ENCODE measurements around the gene TBL1XR1. TPM values are rescaled to one million over a fixed set of nuclear protein-coding genes. Genes with fewer than 3 reads are reported as not detected.
"Not testable (repeated sequence)": the region's sequence is repeated elsewhere in the genome, so short reads cannot be mapped to it uniquely, and the experiment has no call there.

Gene TBL1XR1
- total RNA-seq, 1 donor from 2014 or later, result 275 TPM

- peak overlapping the region; percentile 97 for H3K4me3 Mint-ChIP-seq
- peaks cover 41% of the 10 kb centered on the region for H3K4me1 Mint-ChIP-seq
- Histone ChIP-seq H4K20me1 (ENCODE audit: low read depth) (peaks cover 65% of the 10 kb centered on the region), H3K9me3 (ENCODE audit: low read depth) (no peaks in the 10 kb centered on the region), H2AFZ (replicated peaks) (no peak overlapping the region), H3K4me1 (peaks cover 42% of the 10 kb centered on the region), H3K4me3 (peak overlapping the region; percentile 91), H3K79me2 (ENCODE audit: low read depth) (peaks cover 84% of the 10 kb centered on the region), H3K4me2 (peak overlapping the region; percentile 93), H3K27me3 (no peaks in the 10 kb centered on the region), H3K27ac (no peak overlapping the region), H3K9ac (no peak overlapping the region), H3K36me3 (no peaks in the 10 kb centered on the region), H3F3A (ENCODE audit: low read depth) (peaks cover 36% of the 10 kb centered on the region)
- TF ChIP-seq CTCF (IDR thresholded peaks at IDR 0.05) (no peak), EZH2 (IDR thresholded peaks at IDR 0.05) (no peak), EZH2phosphoT487 (IDR thresholded peaks at IDR 0.05) (no peak)
- no peak for DNase-seq (ENCODE audit: low spot score)
- peaks cover 37% of the 10 kb centered on the region for H3K36me3 Mint-ChIP-seq
- H3K9me3 Mint-ChIP-seq, result peaks cover 34% of the 10 kb centered on the region
- H3K27ac Mint-ChIP-seq, result peak overlapping the region; percentile 47
- peaks cover 12% of the 10 kb centered on the region for H3K27me3 Mint-ChIP-seq (ENCODE audit: insufficient read depth, low read depth)
Observed at GRCh38 chr3:177193688-177194268, 3.5 kb downstream of the TBL1XR1 start.

- not testable (repeated sequence) for H3K36me3 ChIP-seq; H3K4me3 ChIP-seq; H3K27ac ChIP-seq; H2AFZ ChIP-seq (replicated peaks); H3K9me3 ChIP-seq (ENCODE audit: low read depth); H3K27me3 ChIP-seq; H3K4me3 Mint-ChIP-seq; H3K9ac ChIP-seq; H3K27ac Mint-ChIP-seq; DNase-seq (ENCODE audit: low spot score)
- peaks cover 12% of the 10 kb centered on the region for H3K27me3 Mint-ChIP-seq (ENCODE audit: insufficient read depth, low read depth)
- H3K9me3 Mint-ChIP-seq, result peaks cover 39% of the 10 kb centered on the region
- H3K4me1 Mint-ChIP-seq, result peaks cover 36% of the 10 kb centered on the region
- H3K79me2 ChIP-seq (ENCODE audit: low read depth), result peaks cover 87% of the 10 kb centered on the region
- peaks cover 31% of the 10 kb centered on the region for H3F3A ChIP-seq (ENCODE audit: low read depth)
- H4K20me1 ChIP-seq (ENCODE audit: low read depth), result peaks cover 70% of the 10 kb centered on the region
- H3K4me1 ChIP-seq, result peaks cover 37% of the 10 kb centered on the region
- peak overlapping the region; percentile 93 for H3K4me2 ChIP-seq
- H3K36me3 Mint-ChIP-seq, result peaks cover 40% of the 10 kb centered on the region
Observed at GRCh38 chr3:177193275-177193674, 4.0 kb downstream of the TBL1XR1 start.

GRCh38 chr3:177190756-177191681, 6.3 kb downstream of the TBL1XR1 start:
- Mint-ChIP-seq H3K4me1 (peaks cover 33% of the 10 kb centered on the region), H3K27me3 (ENCODE audit: insufficient read depth, low read depth) (peaks cover 14% of the 10 kb centered on the region), H3K36me3 (peaks cover 51% of the 10 kb centered on the region), H3K4me3 (no peak overlapping the region), H3K27ac (peak overlapping the region; percentile 50), H3K9me3 (peaks cover 53% of the 10 kb centered on the region)
- Histone ChIP-seq H3K9me3 (ENCODE audit: low read depth) (no peaks in the 10 kb centered on the region), H3K27ac (peak overlapping the region; percentile 83), H3K79me2 (ENCODE audit: low read depth) (peaks cover 100% of the 10 kb centered on the region), H3K4me2 (peak overlapping the region; percentile 28), H3K36me3 (no peaks in the 10 kb centered on the region), H2AFZ (replicated peaks) (no peak overlapping the region), H3F3A (ENCODE audit: low read depth) (peaks cover 14% of the 10 kb centered on the region), H4K20me1 (ENCODE audit: low read depth) (peaks cover 93% of the 10 kb centered on the region), H3K4me3 (no peak overlapping the region), H3K27me3 (no peaks in the 10 kb centered on the region), H3K4me1 (peaks cover 33% of the 10 kb centered on the region), H3K9ac (no peak overlapping the region)
- no peak for DNase-seq (ENCODE audit: low spot score)
- TF ChIP-seq CTCF (IDR thresholded peaks at IDR 0.05) (no peak), EZH2phosphoT487 (IDR thresholded peaks at IDR 0.05) (no peak), EZH2 (IDR thresholded peaks at IDR 0.05) (no peak)

- peaks cover 100% of the 10 kb centered on the region for H3K79me2 ChIP-seq (ENCODE audit: low read depth)
- not testable (repeated sequence) for H3K4me3 ChIP-seq; H3K36me3 ChIP-seq; H3K9ac ChIP-seq; H3K4me3 Mint-ChIP-seq; H3K27ac ChIP-seq; H3F3A ChIP-seq (ENCODE audit: low read depth); H3K9me3 ChIP-seq (ENCODE audit: low read depth); DNase-seq (ENCODE audit: low spot score); H2AFZ ChIP-seq (replicated peaks); H3K27ac Mint-ChIP-seq; H3K4me2 ChIP-seq; H3K27me3 ChIP-seq
- Mint-ChIP-seq H3K27me3 (ENCODE audit: insufficient read depth, low read depth) (peaks cover 15% of the 10 kb centered on the region), H3K4me1 (peaks cover 30% of the 10 kb centered on the region), H3K36me3 (peaks cover 51% of the 10 kb centered on the region), H3K9me3 (peaks cover 57% of the 10 kb centered on the region)
- peaks cover 33% of the 10 kb centered on the region for H3K4me1 ChIP-seq
- peaks cover 99% of the 10 kb centered on the region for H4K20me1 ChIP-seq (ENCODE audit: low read depth)
Observed at GRCh38 chr3:177190184-177190583, 7.1 kb downstream of the TBL1XR1 start.

- not testable (repeated sequence) for H3K27me3 ChIP-seq; H3F3A ChIP-seq (ENCODE audit: low read depth); H3K27ac ChIP-seq; H3K9me3 ChIP-seq (ENCODE audit: low read depth); H3K27ac Mint-ChIP-seq; H3K4me2 ChIP-seq; H3K4me3 Mint-ChIP-seq; H3K4me3 ChIP-seq; H2AFZ ChIP-seq (replicated peaks); DNase-seq (ENCODE audit: low spot score); H3K9ac ChIP-seq; H3K36me3 ChIP-seq
- Histone ChIP-seq H4K20me1 (ENCODE audit: low read depth) (peaks cover 99% of the 10 kb centered on the region), H3K4me1 (peaks cover 17% of the 10 kb centered on the region), H3K79me2 (ENCODE audit: low read depth) (peaks cover 100% of the 10 kb centered on the region)
- peaks cover 62% of the 10 kb centered on the region for H3K9me3 Mint-ChIP-seq
- peaks cover 15% of the 10 kb centered on the region for H3K27me3 Mint-ChIP-seq (ENCODE audit: insufficient read depth, low read depth)
- peaks cover 48% of the 10 kb centered on the region for H3K36me3 Mint-ChIP-seq
- peaks cover 12% of the 10 kb centered on the region for H3K4me1 Mint-ChIP-seq
Observed at GRCh38 chr3:177188325-177188724, 9.0 kb downstream of the TBL1XR1 start.

All from neural progenitor cell (in vitro differentiated cells).